Stimulated activated CD8-positive, alpha-beta memory T cell treated with anti-CD3 and anti-CD28 coated beads, Interleukin-2, amount 100 ng/mL, for 1 hour (primary cell): ENCODE measurements around the gene COMP.
A peak's percentile ranks its signal among the peaks of the same experiment; 100 is the strongest.
"Not testable (repeated sequence)": the region's sequence is repeated elsewhere in the genome, so short reads cannot be mapped to it uniquely, and the experiment has no call there.

Experiments used
- DNase-seq, 2 donors: peaks; one replicate each; pipeline ENCODE4 v3.0.0-alpha.2; 2020; ENCODE audit warnings: low read depth in 2 of 2

COMP gene

DNA sequence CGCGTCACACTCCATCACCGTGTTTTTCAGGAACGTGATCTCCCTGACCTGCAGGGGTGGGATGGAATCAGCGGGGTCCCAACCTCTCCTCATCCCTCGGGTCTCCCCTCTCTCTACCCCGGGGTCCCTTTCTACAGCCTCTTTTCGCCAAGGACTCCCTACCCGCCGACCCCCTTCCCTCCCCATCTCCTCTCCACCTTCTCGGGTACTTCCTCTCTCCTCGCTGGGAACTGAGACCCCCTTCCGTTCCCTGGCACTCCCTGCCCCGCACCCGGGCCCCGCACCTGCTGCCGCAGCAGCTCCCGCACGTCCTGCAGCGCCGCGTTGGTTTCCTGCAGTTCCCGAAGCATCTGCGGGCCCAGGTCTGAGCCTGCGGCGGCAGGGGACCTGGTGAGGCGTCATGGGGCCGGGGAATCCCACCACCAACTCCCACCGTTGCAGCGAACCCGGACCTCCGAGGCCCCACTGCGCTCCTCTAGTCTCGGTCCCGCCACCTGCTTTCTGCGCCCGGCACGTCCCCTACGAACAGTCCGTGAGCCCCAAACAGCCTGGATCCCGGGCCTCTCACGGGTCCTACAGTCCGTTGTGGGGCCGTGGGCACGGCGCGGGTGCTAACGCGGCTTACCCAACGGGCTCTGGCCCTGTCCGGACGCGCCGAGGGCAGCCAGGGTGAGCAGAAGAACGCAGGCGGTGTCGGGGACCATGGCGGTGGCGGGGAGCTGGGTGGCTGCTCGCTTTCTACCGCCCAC is at the start of gene COMP:
TSS of gene COMP (minus strand) at position 740 of the 749 bp plus-strand sequence. CDS start at position 704, 36 bp downstream.
- no peak for DNase-seq

DNA sequence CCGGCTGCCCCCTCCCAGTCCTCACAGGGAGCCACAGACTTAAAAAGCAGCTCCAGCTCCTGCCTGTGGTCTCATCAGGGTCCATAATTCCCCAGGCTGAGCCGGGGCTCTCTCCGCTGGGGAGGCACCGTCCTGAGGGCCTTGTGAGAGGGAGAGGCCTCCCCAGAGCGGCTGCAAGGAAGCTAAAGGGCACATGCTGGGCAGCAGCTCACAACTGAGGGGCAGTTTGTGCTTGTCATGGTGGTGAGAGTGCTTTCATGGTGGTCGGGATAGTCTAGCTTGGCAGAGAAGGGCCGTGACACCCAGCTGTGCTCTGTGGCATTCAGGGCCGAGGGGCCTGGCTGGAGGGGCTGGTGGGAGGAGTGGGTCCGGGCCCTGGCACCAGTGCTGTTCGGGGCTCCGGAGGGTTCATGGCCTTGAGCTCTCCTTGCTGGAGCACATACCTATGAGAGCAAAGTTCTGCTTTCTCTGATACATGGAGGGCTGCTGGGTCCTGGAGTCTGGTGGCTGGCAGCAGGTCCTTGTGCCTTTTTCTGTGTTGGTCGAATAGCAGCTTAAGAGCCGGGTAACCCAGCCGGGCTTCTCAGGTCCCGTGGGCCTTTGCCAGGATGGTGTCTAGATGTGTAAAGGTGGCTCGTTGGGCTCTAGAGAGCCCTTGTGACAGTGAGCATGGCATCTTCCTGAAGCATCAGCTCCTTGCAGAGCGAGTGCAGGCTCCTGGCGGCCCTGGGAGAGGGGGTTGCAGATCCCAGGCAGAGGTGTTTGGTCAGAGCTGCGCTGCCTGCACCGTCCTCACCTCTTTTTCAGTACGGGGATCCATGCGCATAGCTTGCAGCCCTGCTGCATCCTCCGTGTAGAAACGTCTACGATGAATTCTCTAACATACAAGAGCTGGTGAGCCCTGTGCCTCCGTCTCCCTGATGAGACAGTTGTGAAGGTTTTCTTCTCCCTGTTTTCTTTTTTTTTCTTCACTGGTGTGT is 49.5 kb upstream of the COMP start:
- no peak for DNase-seq

DNA sequence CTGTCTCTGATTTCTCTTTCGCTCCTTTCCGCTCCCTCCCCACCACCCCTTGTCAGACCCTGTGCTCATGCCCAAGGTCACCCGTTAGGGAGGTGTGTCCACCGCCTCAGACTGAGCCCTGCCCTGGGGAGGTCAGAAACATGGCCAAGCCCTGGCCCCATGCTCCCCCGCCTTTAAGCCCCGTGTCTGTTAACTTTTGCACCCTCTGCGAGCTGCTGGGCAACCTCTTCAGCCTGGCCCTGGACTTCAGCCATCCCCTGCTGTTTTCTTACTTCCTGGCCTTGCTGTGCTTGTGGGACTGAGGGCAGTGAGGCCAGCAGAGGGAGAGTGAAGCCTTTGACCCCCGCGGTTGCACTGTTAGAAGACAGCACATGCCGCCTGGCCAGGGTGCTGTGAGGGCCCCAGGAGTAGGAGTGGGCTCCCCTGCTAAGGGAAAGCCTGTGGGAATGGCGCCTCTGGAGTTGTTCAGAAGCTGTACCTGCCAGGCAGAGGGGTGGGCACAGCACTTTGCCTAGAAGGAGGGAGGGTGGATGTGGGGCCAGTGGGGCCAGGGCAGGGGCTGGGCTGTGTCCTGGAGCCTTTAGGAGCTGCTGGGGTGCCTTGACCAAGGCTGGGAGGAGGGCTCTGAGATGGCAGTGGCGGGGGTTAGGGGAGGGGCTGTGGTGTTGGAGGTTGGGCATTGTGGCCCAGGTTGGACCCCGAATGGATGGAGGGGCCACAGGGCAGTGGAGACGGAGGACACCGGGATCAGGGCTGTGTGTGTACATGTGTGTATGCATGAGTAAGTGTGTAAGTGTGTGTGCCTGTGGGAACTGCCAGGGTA is 48.6 kb upstream of the COMP start:
- DNase-seq: no peak

DNA sequence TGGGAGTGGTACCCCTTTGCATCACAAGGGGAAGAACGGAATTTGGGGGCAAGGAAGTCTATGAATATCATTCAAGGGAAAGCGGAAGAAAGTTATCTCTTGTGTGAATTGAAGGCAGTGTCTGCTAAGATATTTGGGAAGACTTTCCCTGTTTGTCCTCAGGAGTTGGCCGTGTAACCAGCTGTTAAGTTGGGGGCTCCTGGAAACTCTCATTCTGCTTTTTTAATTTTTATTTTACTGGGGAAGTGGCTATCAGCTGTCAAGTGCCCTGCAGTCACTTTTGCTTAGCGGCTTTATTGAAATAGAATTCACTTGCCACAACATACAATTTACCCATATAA is 43.5 kb upstream of the COMP start:
- DNase-seq: no peak

GRCh38 chr19:18833849-18834643 is 42.9 kb upstream of the COMP start:
- no peak for DNase-seq

DNA sequence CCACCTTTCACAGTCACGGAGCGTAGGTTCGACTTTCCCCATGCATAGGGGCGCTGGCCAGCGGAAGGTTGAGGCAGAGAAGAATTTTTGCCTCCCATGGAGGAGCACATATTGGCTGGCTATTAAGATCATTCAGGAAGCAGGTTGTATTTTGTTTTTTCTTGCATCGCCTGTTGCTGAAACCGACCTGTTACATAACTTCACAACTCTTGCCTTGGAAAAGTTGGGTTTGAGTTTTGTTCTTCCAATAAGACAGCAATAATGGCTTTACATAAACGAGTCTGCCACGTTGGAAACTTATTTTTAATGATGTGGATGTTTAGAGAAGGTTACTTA is 42.0 kb upstream of the COMP start:
- no peak for DNase-seq

- DNase-seq: no peak
Observed at GRCh38 chr19:18832306-18833140, 41.4 kb upstream of the COMP start.

DNA sequence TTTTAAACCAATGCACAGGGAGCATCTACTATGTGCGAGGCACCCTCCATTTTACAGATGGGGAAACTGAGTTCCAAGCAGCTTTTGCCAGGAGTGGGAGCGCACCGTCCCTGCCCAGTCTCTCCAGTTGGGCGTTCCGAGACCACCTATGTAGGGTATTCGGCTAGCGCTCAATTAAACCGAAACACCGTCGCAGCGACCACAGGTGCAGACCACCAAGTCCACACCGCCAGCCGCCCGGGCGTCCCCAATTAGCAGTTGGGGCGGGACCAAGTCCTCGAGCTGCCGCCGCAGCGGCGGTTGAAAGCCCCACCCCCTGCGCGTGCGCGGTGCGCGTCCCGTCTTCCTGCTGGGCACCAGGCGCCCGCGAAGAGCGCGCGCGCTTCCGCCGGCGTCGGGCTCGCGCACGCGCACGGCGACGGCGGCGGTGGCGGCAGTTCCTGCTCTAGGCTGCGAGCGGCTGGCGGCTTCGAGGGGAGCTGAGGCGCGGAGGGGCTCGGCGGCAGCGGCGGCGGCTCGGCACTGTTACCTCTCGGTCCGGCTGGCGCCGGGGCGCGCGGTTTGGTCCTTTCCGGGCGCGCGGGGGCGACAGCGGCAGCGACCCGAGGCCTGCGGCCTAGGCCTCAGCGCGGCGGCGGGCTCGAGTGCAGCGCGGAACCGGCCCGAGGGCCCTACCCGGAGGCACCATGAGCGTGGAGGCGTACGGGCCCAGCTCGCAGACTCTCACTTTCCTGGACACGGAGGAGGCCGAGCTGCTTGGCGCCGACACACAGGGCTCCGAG is 40.6 kb upstream of the COMP start, which contains the start of gene UPF1:
TSS of gene UPF1 (plus strand) at position 436 of the 782 bp plus-strand sequence. CDS start at position 687, 251 bp downstream.
- DNase-seq: peak; percentile 89 to 94

GRCh38 chr19:18830488-18830887 is 39.4 kb upstream of the COMP start:
- DNase-seq: no peak

DNA sequence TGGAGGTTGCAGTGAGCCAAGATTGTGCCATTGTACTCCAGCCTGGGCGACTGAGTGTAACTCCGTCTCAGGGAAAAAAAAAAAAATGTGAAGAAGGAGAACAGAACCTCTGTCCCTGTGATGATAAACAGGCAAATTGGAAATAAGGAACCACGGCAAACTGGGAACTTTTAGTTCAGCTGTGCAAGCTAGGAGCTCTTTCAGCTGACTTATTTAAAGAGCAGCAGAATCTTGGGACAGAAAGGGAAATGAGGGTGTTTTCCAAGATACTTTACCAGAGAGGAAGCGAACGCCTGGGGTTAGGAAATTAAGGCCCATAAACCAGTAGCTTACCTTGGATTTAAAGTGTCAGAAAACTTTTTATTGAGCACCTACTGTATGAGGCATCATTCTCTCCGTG is 37.7 kb upstream of the COMP start:
- no peak for DNase-seq

- no peak for DNase-seq
Observed at GRCh38 chr19:18817574-18817973, 26.5 kb upstream of the COMP start.

DNA sequence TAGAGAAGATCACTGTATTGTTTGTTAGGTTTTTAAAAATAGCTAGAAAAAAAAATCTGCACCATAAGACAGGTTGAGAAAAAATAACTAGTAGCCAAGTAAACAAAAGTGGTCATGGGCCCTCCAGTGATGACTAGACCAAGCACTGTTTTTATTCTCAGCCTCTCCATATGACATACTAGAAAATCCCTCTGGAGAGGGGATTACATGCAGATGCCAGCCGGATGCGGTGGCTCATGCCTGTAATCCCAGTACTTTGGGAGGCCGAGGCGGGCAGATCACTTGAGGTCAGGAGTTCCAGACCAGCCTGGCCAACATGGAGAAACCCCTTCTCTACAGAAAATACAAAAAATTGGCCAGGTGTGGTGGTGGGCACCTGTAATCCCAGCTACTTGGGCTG is 25.5 kb upstream of the COMP start:
- DNase-seq: not testable (repeated sequence)

- no peak for DNase-seq
Observed at GRCh38 chr19:18815673-18816072, 24.6 kb upstream of the COMP start.

DNA sequence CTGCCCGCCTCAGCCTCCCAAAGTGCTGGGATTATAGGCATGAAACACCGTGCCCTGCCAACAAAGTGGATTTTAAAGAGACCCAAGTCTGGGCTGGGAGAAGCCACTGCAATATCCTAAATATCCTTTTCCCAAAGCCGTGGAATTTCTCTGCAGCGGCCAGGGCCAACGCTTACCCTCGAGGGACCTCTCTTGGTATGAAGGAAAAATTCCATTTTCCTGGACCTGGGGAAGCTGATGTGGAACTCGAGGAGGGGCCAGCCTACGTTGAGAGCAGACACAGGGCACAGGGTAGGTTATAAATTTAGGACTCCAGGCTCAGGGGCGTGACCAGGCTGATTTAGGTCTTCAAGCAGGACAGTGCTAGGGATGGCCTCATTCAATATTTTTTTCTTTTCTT is 23.0 kb upstream of the COMP start:
- no peak for DNase-seq

DNA sequence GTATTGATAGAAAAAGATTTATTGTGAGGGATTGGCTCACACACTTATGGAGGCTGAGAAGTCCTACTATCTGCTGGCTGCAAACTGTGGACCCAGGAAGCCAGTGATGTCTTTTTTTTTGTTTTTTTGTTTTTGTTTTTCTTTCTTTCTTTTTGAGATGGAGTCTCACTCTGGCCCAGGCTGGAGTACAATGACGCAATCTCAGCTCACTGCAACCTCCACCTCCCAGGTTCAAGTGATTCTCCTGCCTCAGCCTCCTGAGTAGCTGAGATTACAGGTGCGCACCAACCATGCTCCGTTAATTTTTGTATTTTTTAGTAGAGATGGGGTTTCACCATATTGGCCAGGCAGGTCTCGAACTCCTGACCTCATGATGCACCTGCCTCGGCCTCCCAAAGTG is 20.5 kb upstream of the COMP start:
- not testable (repeated sequence) for DNase-seq

GRCh38 chr19:18809149-18809868 is 18.2 kb upstream of the COMP start:
- no peak for DNase-seq

GRCh38 chr19:18807861-18808331 is 16.8 kb upstream of the COMP start:
- DNase-seq: no peak

- no peak for DNase-seq
Observed at GRCh38 chr19:18804643-18805042, 13.5 kb upstream of the COMP start.

DNA sequence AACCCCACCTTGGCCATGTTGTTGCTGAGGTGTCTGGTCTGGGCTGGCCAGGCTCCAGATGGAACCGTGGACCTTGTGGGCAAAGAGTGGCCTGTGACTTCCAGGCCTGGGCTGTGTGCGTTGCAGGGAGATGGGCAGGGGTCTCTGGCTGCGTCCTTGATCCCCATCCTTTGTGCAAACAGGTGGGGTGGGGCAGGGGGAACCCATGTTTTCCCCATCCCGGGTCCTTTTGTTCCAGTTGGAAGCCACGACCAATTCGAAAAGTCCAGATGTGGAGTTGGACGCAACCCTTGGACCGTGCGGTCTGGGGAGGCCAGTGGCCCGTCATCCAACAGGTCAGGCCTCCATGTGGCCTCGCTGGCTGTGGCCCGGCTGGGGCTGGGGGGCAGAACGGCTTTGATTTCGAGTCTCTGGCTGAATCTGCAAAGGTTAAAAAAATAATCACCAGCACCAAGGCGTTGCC is 13.1 kb upstream of the COMP start:
- no peak for DNase-seq
